ENCODE results near the gene PAPPA.

PAPPA gene

DNA sequence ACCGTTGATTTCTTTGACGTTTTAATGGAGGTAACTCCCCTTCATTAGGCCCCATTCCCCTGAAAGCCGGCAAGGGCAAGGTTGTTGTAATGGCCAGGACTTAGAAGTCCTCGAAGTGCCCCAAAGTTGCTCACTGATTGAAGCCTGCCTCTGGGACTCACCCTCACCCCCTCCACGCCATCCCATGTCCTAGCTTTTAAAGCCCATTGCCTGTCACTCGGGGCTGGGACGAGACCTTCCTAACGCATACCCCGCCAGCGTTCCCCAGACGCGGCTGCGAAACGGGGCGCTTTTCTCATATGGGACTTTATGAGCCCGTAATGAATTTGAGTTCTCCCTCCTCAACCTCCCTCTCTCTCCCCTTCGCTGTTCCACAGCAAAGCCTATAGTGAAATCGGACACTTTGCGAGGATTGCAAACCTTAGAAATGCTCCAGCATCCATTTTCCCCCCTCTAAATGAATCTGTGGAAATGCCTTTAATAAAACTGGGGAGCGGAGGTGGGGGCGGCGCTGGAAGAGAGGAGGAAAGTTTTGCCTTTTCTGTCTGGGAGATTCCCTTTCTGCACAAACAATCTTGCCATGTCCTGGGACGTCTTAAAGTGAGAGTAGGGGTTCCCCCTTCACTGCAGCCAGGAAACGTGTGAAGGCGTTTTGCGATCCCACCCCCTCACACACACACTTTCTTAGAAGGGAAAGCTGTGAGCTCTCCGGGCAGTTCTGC, 1.5 kb downstream of the PAPPA start:
- peak overlapping the region; percentile 67 for H3K4me3 ChIP-seq (ENCODE audit: control insufficient read depth, low read depth, low read length)

GRCh38 chr9:116155698-116156039, 2.1 kb downstream of the PAPPA start:
- peak overlapping the region; percentile 67 for H3K4me3 ChIP-seq (ENCODE audit: control insufficient read depth, low read depth, low read length)
- DNase-seq (ENCODE audit: low read depth): no peak
- TF ChIP-seq, protein P1, sequence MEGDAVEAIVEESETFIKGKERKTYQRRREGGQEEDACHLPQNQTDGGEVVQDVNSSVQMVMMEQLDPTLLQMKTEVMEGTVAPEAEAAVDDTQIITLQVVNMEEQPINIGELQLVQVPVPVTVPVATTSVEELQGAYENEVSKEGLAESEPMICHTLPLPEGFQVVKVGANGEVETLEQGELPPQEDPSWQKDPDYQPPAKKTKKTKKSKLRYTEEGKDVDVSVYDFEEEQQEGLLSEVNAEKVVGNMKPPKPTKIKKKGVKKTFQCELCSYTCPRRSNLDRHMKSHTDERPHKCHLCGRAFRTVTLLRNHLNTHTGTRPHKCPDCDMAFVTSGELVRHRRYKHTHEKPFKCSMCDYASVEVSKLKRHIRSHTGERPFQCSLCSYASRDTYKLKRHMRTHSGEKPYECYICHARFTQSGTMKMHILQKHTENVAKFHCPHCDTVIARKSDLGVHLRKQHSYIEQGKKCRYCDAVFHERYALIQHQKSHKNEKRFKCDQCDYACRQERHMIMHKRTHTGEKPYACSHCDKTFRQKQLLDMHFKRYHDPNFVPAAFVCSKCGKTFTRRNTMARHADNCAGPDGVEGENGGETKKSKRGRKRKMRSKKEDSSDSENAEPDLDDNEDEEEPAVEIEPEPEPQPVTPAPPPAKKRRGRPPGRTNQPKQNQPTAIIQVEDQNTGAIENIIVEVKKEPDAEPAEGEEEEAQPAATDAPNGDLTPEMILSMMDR (IDR thresholded peaks at IDR 0.05; ENCODE audit: control insufficient read depth, insufficient read depth, low read depth, low read length, missing control alignments): no peak

More for the DNA sequence above, 1.5 kb downstream of the PAPPA start:
- TF ChIP-seq, protein P1 (IDR thresholded peaks at IDR 0.05; ENCODE audit: control insufficient read depth, insufficient read depth, low read depth, low read length, missing control alignments): no peak
- no peak for DNase-seq (ENCODE audit: low read depth)

GRCh38 chr9:116156621-116157314, 3.2 kb downstream of the PAPPA start:
- peak; percentile 71 for DNase-seq (ENCODE audit: low read depth)
- H3K4me3 ChIP-seq (ENCODE audit: control insufficient read depth, low read depth, low read length): peak overlapping the region; percentile 3
- TF ChIP-seq, protein P1 (IDR thresholded peaks at IDR 0.05; ENCODE audit: control insufficient read depth, insufficient read depth, low read depth, low read length, missing control alignments): no peak

- H3K4me3 ChIP-seq (ENCODE audit: control insufficient read depth, low read depth, low read length): peak overlapping the region; percentile 14
- TF ChIP-seq, protein P1 (IDR thresholded peaks at IDR 0.05; ENCODE audit: control insufficient read depth, insufficient read depth, low read depth, low read length, missing control alignments): no peak
- DNase-seq (ENCODE audit: low read depth): no peak
Observed at GRCh38 chr9:116157436-116158138, 4.0 kb downstream of the PAPPA start.

DNA sequence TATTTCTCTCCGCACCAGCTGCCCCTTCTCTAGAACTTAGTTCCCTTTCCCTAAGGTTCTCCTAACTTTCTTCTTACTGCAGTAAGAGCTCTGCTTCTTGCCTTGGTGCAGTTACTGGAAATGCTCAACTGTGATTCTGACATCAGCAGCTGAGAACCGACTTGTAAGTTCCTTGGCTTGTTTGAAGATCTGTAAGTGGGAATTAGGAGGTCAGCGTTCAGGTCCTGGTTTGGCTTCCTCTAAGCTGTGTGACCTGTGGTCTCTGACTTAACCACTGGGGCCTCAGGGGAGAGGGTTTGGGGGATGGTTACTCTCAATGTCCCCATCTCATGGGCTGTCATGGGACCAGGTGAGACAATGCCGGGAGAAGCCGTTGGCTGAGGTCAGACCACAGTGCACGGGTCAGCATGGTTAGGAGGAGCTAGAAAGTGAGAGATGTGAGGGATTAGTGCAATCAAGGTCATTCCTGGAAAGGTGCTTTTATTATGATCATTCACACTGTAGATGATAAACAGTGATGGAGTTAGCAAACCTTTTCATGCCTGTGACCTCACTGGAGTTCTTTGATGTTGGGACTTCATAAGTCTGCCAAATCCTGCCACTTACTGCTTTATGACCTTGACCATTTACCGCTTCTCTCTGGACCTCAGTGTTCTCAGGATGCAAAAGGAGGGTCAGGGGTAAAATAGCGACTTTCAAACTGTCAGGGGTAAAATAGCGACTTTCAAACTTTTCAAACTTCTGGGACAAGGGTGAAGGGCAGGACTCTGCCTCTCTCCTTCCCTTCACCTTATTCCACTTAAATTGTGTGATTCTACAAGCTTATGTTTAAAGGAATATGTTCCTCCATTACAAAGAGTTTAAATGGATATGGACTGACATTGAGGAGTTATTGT, 7.3 kb downstream of the PAPPA start:
- TF ChIP-seq, protein P1 (IDR thresholded peaks at IDR 0.05; ENCODE audit: control insufficient read depth, insufficient read depth, low read depth, low read length, missing control alignments): no peak
- no peak for DNase-seq (ENCODE audit: low read depth)
- no peak overlapping the region for H3K4me3 ChIP-seq (ENCODE audit: control insufficient read depth, low read depth, low read length)

GRCh38 chr9:116162241-116162781, 8.7 kb downstream of the PAPPA start:
- no peak for DNase-seq (ENCODE audit: low read depth)
- TF ChIP-seq, protein P1 (IDR thresholded peaks at IDR 0.05; ENCODE audit: control insufficient read depth, insufficient read depth, low read depth, low read length, missing control alignments): no peak
- no peak overlapping the region for H3K4me3 ChIP-seq (ENCODE audit: control insufficient read depth, low read depth, low read length)
